Measurements from ENCODE around the gene WWP2.

GRCh38 chr16:69712914-69713581, 49.1 kb upstream of the WWP2 start:
- TF ChIP-seq CTCF (IDR thresholded peaks at IDR 0.05; ENCODE audit: poor library complexity) (no peak), EZH2 (IDR thresholded peaks at IDR 0.05; ENCODE audit: borderline replicate concordance) (no peak)
